HG03097 (cell line): ENCODE measurements around the gene RNASEH2B.

Source experiments
- ATAC-seq: cut with Tn5 transposase; IDR thresholded peaks from one replicate; pipeline ENCODE4 v1.9.1; 2021; ENCODE audit not compliant: unreplicated experiment, low FRiP score

RNASEH2B gene

DNA sequence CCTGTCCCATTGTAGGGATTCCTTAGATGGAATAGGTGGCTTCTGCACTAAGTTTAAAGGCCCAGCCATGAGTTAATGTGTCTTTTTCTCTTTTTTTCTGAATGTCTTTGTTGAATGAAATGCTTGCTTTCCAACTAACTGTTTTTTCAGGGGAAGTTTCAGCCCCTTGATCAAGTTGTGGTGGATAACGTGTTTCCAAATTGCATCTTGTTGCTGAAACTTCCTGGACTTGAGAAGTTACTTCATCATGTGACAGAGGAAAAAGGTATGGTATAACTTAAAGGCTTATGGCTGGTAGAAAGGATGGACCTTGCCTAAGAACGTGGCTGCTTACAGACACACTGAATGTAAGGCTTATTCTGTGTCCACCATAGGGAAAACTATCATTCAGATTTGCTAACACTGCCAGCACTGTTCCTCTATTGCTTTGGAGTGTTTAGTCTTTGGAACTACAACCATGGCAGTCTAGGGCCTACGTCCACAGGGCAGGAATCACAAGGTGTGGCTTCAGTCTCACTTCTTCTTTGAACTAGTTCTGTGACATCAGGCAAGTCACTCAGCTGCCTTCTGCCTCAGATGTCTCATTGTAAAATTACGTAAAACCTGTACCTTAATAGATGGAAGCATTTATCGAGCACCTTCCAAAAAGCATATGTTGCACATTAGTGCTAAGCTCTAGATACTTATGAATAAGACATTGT lies 25.3 kb downstream of the RNASEH2B start:
- no peak for ATAC-seq

DNA sequence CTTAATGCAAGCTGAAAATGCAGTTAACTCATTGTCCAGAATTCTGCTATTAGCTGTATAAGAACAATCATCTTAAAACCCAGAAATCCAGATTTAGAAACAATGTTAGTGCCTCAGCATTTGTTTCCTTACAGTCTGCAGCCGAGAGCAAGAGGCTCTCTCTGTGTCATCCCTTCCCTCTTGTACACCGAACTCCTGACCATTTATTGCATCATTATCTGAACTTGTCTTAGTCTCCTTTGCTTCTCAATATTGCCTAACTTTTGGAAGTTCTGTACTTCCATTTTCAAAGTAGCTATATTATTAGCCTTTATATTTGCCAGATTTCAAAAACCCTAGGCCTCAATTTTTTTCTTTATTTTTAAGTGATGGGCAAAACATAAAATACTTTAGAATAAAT lies 27.1 kb downstream of the RNASEH2B start:
- ATAC-seq: no peak

GRCh38 chr13:50940509-50940908 lies 30.9 kb downstream of the RNASEH2B start:
- ATAC-seq: no peak

DNA sequence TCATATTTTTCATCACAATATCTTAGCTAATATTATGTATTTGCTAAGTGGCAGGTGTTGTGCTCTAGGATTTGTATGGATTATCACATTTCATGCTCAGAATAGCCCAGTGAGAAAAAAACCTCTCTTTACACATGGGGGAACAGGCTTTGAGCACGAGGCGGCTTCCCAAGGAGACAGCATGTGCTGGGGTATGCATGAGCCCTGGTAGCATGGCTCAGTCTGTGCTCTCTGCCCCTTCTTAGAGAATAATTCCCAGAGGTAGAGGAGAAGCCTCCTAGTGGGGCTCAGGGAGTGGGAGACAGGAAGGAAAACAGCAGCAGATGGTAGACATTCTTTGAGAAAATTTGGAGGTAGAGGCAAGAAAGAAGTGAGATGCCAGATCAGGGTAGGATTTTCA lies 31.6 kb downstream of the RNASEH2B start:
- no peak for ATAC-seq

DNA sequence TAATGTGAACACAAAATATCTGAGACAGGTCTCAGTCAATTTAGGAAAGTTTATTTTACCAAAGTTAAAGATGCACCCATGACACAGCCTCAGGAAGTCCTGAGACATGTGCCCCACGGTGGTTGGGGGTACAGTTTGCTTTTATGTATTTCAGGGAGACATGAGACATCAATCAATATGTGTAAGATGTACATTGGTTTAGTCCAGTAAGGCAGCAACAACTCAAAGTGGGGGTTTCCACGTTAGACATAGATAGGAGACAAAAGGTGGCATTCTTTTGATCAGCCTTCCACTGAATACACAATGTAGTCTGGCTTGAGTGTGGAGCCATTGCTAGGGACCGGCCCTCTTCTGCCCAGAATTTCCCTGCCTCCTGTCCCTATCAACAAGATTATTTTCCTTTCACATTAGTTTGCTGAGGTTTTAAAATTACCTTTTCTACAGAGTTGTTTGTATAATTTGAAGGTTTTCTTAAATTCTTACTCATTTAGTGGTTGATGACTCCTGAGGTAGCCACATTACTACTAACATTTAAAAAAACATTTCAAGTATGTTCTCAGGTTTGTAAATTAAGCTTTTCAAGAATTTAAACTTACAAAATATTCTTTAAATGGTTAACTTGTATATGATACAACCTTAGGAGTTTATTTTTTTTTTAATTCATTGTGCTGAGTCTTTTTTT lies 33.2 kb downstream of the RNASEH2B start:
- ATAC-seq: no peak

GRCh38 chr13:50945669-50946068 lies 36.1 kb downstream of the RNASEH2B start:
- no peak for ATAC-seq

DNA sequence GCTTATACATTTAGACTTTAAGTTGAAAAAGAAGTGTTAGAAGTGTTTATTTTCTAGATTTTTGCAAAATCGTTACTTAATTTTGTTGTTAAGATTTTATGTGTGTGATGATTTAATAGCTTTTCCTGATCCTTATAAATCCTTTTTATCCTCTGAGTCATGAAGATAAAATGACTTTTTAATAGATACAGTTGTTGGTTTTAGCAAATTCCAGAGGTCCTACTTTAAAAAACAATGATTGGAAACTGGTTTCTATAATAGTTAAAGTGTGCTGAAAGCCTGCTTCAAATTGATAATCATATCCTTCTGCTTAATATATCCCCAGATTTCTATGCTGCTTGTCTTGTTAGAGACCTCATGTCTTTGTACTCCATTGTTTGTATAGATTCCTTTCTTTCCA lies 39.0 kb downstream of the RNASEH2B start:
- ATAC-seq: no peak

DNA sequence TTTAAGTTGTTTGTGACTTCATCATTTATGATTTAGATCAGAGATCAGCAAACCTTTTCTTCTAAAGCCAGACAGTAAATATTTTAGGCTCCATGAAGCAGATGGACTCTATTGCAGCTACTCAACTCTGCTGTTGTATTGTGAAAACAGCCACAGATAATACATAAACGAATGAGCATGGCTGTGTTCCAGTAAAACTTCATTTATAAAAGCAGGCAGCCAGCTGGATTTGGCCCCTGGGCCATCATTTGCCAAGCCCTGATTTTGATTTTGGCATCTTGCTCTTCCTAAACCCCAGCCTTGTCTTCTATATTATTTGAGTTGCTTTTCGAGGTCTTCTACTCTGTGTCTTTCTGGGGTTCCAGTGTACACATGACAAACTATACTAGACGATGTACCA lies 41.3 kb downstream of the RNASEH2B start:
- ATAC-seq: no peak

- ATAC-seq: no peak
Observed at GRCh38 chr13:50951366-50951765, 41.8 kb downstream of the RNASEH2B start.

- ATAC-seq: no peak
Observed at GRCh38 chr13:50955241-50955640, 45.6 kb downstream of the RNASEH2B start.

GRCh38 chr13:50955798-50956197 lies 46.2 kb downstream of the RNASEH2B start:
- no peak for ATAC-seq

GRCh38 chr13:50957620-50958019 lies 48.0 kb downstream of the RNASEH2B start:
- ATAC-seq: no peak

- no peak for ATAC-seq
Observed at GRCh38 chr13:50969691-50970090, 60.1 kb downstream of the RNASEH2B start.

DNA sequence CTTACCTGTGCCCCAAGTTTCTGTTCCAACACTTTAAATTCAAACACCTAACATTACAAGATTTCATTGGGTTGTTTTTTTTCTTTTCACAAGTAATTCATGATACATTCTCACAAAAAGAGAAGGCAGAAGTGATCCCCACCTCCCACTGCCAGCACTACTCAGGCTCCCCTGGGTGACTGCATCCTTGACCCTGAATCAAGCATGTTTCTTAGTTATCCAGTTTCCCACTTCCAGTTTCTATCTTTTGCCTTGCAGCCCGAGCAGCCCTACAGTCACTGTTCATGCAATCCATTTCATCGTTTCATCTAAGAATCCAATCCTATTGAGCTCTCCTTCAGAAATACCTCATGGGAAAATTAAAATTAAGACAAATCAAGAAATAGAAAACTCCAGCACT lies 61.4 kb downstream of the RNASEH2B start:
- no peak for ATAC-seq

DNA sequence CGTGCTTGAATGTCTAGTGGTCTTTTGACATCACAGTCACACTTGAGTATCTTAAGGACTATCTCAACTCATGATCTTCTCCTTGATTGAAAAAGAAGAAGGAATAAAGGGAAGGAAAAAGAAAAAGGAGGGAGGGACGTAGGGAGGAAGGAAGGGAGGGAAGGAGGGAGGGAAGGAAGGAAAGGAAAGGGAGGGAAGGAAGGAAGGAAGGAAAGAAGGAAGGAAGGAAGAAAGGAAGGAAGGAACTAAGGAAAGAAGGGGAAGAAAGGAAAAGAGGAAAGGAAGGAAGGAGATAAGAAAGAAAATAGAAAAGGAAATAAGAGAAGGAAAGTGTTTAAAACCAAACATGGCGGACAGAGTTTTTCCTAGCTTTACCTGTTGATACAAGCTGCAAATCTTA lies 64.7 kb downstream of the RNASEH2B start:
- ATAC-seq: no peak

DNA sequence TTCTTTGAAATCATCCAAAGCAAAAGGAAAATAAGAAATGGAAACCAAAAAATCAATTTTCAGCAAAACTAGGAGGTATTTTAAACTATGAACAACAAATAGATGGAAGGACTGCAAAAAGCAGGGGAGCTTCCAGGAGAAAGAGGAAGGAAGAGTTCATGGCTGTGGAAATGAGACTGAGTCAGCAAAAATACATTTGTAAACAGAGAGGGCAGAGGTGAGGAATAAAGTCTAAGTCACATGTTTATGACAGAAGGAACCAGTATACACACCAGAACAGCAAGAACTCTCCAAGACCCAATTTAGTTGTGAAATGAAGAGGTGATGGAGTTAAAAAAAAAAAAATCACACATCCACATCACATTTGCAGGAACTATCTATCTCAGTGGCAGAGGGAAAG lies 69.6 kb downstream of the RNASEH2B start:
- ATAC-seq: no peak

- no peak for ATAC-seq
Observed at GRCh38 chr13:50981686-50982085, 72.1 kb downstream of the RNASEH2B start.

DNA sequence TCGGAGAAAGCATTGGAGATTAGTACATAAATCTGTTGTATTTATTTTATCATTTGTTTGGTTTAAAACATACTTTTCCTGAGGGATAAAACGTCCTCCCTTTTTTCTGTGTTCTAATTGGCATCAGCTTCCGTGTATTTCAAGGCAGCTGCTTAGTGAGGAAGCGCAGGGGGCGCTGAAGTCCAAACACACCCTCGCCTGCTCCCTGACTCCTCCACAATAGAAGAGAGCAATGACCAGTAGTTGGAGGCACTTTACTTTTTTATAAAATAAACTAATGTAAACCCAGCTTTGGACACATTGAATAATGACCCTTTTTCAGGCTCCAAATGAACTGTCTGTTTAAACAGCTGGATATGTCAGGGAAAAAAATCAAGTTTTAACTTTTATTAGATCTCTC lies 79.9 kb downstream of the RNASEH2B start:
- no peak for ATAC-seq

DNA sequence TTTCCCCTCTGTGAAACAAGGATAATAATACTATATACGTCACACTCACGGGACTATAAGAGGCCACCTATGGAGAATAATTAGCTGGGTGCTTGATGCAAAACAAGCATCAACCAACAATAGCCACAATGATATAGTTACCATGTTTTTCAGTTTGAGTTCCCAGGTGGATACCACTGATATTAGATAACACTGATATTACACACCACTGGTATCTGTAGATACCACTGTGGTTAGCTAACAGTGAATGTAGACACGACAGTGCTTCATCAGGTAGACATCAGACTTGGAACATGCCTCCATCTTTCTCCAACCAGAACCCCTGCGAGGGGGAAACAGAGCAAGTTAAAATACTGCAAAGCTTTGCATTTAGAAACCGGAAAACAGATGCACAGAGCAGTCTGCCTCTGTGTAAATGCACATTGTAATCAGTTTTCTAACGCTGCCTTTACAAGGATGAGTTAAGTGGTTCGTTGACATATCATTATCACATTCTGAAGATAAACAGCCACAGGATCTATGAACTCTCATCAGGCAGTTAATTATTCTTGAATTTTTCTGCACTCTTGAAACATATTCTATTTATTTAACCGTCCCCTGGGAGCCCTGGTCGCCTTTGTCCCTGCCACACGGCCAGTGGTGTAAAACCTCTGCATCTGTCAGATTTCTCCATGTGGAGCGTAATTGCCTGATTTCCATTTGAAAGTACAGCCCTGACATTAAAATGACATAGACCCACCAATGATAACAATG lies 80.7 kb downstream of the RNASEH2B start:
- no peak for ATAC-seq

GRCh38 chr13:50990818-50991506 lies 81.4 kb downstream of the RNASEH2B start:
- ATAC-seq: no peak
